H4 (cell line): ENCODE measurements around the gene TBX5. TPM values are rescaled to one million over a fixed set of nuclear protein-coding genes. Genes with fewer than 3 reads are reported as not detected.

Experiments
- DNase-seq: peaks from one replicate; pipeline ENCODE4 v3.0.0-alpha.2; 2015; ENCODE audit warnings: low spot score
- total RNA-seq: library from RNA; depleted of rRNA; stranded (reverse); fragments of >200 nt; shearing (Covaris generic); gene quantifications from 2 replicates; pipeline ENCODE4 v1.2.3, GENCODE V29; 2014

The TBX5 gene
- total RNA-seq, 1 experiment from 2014 or later: not detected

- no peak for DNase-seq
Observed at GRCh38 chr12:114320968-114321367, 85.0 kb downstream of the TBX5 start.

- no peak for DNase-seq
Observed at GRCh38 chr12:114320101-114320500, 85.8 kb downstream of the TBX5 start.

GRCh38 chr12:114319422-114319821 is 86.5 kb downstream of the TBX5 start:
- no peak for DNase-seq

- no peak for DNase-seq
Observed at GRCh38 chr12:114318984-114319383, 87.0 kb downstream of the TBX5 start.

GRCh38 chr12:114316076-114316475 is 89.9 kb downstream of the TBX5 start:
- DNase-seq: no peak

GRCh38 chr12:114314974-114315720 is 90.8 kb downstream of the TBX5 start:
- no peak for DNase-seq

GRCh38 chr12:114314403-114314802 is 91.5 kb downstream of the TBX5 start:
- no peak for DNase-seq

GRCh38 chr12:114313910-114314309 is 92.0 kb downstream of the TBX5 start:
- no peak for DNase-seq

GRCh38 chr12:114311974-114312373 is 94.0 kb downstream of the TBX5 start:
- DNase-seq: no peak

GRCh38 chr12:114306646-114307045 is 99.3 kb downstream of the TBX5 start:
- no peak for DNase-seq

- no peak for DNase-seq
Observed at GRCh38 chr12:114305446-114305845, 100.5 kb downstream of the TBX5 start.
